Stimulated activated CD8-positive, alpha-beta memory T cell treated with anti-CD3 and anti-CD28 coated beads, Interleukin-2, amount 100 ng/mL, for 48 hours (primary cell): ENCODE measurements around the gene SAMD9L.

Source experiments
- DNase-seq, 2 donors: peaks; one replicate each; pipeline ENCODE4 v3.0.0-alpha.2; 2020; ENCODE audit warnings: low read depth in 2 of 2

SAMD9L gene

DNA sequence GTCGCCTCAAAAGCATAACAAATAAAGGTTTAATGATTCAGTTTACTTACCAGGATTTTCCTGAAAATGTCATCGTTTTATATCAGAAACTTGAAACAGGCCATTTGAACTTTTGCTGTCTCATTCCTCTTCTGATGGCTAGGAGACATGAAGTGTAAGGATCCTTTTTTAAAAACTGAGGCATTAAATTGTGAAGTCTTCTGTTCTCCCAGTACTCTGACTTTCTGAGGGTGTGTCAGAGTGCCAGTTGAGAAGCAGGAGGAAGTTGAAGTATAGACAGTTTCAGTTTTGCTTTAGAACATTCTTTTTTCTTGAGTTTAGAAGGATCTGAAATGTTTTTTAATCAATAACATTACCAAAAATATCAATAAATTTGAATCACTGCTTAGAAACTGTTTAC is at the start of gene SAMD9L:
Gene SAMD9L, minus strand, starts transcription at position 242 of the 400 bp plus-strand sequence. CDS start 12,414 bp downstream, outside the sequence.
- no peak for DNase-seq

DNA sequence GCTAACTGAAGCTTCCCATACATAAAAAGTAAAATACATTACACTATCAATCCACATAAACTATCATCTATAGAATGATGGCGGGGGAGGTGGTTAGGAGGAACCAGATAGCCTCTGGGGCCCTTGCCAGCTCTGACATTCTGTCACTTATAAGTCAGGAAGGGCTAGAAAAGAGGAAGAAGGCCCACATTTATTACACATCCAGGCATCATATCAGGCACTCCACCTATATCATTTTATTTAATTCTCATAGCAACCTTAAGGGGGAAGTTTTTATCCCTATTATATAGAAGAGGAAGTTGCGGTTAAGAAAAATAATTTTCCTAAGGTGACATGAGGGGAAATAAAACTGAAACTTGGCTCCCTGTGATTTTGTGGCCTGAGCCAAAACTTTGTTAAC is 48.2 kb upstream of the SAMD9L start:
- DNase-seq: no peak

DNA sequence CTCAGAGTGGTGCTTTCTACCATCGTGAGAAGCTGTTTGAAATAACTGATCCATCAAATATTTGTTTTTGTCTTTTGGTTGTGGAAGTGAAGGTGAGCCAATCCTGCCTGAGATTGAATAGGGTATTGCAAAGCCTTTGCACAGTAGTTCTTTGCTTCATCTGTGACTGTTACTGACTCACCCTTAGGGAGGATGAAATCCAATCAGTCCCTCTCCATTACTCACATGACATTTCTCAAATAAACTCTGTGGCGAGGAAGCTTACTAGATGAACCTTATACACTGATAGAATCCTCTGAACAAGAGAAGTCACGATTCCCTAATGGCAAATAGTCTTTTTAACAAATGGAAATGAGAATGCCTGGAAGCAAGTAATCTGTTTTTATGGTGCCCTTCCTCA is 46.2 kb upstream of the SAMD9L start:
- DNase-seq: no peak

DNA sequence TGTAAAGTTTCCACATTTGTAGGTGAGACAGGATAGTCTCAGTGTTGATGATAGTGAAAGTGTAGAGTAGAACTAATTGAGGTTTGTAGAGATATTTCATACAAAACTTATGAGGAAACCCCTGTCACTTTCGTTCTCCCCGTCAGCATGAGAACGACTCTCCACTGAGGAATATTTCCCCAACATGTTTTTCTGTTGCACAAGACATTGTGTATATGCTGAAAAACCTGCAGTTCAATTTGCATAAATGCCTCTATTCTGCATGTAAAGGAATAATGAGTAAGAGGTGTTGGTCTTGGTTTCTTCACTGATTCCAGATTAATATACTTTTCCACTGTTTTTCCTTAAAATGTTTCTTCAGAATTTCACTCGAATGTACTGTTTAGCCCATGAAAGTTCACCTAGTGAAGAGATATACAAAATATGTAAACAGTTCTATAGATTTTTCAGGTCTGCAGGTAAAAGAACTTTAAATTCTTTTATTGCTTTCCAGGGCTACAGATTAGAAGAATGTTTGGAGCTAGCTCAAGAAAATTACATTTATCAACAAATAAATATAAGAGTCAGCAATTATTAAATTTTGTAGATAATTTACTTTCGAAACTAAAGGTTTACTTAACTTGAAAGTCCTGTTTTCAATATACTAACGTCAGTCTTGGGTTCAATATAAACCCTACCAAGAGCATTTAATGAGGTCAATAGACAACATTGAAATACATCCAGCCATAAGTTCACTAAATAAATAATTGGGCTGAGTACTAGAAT is 40.9 kb upstream of the SAMD9L start:
- no peak for DNase-seq

DNA sequence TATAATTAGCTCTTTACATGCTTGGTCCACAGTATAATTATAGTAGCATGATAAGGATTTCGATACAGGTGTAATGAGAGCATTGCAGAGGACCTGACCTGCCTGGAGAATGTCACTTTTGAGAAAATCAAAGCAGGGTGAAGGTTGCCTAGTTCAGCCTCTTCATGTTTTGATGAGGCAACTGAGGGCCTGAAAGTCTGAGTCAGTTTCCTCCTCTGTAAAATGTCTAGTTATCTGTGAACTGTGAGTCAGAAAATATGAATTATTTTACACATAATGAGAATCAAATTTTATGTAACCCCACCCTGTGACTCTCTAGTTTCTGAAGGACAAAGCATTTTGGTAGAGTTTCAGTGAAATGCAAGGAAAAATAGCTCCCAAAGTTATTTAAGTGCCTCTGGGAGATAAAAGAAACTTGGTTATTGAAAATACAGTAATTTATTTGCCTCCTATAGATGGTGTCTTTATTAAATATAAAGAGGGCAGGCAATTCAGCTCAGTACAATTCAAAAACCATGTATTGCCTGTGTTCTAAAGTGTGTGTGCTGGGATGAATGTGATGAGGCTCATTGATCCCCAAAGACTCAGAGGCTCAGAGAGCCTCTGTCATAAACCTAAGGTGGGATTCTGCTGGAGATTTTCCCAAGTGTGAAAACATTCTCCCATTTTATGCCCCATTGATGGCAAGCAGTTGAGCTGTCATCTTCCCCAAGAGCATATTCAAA is 37.3 kb upstream of the SAMD9L start:
- no peak for DNase-seq

DNA sequence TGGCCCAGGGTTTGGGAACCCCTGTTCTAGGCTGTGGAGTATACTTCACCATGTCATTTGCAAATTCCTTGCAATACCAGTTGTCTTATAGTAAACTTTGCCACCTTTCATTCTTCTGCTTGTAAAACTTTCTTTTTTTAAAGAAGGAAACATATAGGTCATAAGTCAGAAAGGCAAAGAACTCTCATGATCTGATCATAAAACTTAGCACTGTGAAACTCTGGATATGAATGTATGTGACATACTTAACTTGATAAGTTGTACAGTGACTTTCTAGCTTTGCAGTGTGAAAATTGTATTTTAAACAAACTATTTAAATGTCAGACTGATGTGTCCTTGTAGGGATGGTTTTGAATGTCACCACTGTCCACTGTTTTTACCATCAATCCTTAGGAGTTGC is 31.0 kb upstream of the SAMD9L start:
- no peak for DNase-seq

DNA sequence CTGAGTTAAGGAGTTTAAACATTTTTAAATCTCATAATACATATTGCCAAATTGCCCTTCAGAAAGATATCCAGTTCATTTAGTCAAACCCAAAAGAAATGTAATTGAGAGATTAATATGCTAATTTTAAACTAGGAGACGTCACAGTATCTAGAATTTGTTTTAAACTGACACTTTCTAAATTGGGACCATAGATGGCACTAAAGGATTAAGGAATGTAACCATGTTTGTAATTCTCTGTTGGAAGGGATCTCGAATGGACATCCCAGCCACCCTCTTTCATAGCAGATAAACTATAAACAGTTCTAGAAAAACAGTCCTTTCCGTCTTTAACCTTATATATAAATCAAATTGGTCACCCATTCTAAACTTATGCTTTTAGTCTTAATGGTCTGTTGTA is 30.0 kb upstream of the SAMD9L start:
- no peak for DNase-seq

DNA sequence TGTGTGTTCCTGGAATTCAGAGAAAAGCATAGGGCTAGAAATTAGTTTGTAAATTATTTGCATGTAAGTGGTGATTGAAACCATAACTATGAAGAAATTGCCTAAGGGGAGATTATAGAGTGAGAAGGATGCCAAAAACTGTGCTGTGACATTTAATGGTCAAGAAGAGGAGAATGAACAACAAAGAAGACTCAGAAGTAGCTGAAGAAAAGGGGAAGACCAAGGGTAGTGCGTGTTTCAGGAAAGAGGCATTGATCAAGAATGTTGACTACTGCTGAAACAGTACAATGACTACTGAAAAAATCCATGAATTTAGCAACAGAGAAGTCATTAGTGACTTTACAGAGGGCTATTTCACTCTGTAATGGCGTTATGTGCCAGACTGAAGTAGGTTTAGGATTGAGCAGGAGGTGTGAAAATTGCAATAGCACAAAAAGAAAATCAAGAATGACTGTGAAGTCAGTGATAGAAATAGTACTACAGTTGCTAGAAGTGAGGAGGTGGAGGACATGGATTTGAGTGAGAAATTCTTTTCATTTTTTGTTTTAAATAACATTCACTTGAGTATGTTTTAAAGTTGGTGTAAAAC is 28.9 kb upstream of the SAMD9L start:
- DNase-seq: no peak

DNA sequence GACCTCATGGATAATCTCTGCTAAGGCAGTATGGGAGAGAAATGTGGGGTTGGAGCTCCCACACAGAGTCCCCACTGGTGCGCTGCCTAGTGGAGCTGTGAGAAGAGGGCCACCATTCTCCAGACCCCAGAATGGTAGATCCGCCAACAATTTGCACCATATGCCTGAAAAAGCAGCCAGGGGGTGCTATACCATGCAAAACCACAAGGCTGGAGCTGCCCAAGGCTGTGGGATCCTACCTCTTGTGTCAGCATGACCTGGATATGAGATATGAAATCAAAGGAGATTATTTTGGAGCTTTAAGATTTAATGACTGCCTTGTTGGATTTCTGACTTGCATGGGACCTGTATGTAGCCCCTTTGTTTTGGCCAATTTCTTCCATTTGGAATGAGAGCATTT is 27.0 kb upstream of the SAMD9L start:
- DNase-seq: no peak

DNA sequence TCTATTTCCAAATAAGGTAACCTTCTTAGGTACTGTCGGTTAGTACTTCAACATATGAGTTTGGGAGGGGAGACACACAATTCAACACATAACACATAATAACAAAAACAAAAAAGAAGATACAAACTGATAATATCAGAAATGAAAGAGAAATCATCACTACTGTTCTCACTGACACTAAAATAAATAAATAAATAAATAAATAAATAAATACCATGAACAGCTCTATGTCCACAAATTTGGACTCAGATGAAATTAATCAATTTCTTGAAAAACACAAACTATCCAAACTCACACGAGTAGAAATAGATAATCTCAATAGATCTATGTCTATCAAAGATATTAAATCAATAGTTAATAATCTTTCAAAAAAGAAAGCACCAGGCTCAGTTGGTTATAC is 24.5 kb upstream of the SAMD9L start:
- no peak for DNase-seq

DNA sequence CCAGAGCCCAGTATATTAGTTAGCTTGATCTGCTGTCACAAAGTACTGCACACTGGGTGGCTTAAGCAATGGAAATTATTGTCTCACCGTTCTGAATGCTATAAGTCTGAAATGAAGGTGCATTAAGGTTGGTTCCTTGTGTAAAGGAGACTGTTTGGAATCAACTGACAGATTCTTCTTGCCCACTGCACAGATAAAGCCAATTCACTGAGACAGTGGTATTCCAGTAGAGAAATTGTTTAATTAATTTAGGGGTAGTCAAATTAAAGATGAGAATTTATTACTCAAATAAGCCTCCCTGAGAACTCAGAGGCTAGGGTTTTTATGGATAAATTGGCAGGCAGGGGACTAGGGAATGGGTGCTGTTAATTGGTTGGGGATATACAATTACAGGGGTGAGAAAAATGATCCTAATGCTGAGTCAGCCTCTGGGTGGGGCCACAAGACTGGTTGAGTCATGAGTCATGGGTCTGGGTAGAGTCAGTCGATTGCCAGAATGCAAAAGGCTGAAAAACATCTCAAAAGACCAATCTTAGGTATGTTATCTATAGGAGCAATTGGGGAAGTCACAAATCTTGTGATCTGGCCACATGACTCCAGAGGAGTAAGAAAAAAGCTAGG is 23.5 kb upstream of the SAMD9L start:
- no peak for DNase-seq

DNA sequence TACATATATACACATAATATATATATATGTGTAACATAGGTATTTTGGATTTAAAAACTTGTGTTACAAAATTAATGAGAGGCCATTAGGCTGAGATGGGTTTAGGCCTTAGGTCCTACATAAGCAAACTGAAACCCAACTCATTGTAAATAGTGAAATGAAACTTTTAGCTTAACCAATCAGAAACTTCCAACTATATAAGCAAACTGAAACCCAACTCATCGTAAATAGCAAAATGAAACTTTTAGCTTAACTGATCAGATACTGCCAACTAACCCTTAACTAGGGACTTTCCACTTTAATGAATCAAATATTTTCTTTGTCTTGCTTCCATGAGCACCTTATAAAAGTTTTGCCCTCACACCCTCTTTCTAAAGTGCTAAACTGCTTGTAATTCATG is 17.3 kb upstream of the SAMD9L start:
- no peak for DNase-seq

DNA sequence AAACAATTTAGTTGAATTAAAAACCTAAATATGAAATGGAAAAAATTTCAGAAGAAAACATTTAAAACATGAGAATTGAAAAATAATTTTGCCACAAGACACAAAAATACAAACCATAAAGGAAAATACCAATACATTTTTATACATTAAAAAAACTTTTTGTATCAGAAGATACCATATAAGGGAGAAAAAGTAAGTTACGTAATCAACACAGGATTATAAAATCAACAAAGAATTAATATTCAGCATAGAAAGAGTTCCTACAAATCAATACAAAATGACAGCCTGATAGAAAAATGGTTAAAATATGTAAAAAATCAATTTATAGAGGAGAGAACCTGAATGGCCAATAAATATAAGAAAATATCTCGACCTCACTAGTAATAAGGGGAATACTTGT is 16.6 kb upstream of the SAMD9L start:
- no peak for DNase-seq

DNA sequence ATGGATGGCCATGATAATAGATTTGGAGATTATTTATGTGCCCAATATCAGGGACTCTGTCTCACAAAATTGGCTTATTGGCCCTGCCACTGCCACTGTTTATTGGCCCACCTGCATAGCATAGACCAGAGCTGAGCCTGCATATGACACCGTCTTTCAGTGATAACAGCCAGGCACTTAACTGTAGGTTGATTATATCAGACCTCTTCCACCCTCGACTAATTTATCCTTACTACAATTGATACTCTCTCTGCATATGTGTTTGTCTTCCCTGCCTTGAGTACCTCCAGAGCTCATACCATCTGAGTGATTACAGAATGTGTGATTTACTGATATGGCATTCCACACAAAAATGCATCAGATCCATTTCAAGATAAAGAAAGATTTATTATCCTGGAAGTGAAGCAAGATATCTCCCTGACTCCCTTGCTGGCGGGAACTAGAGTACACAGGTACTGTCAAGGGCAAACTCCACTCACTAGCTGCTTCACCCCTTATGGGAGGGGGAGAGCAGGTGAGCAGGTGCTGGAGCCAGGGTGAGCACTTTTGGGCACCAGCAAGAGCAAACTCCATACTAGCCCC is 13.1 kb upstream of the SAMD9L start:
- no peak for DNase-seq

DNA sequence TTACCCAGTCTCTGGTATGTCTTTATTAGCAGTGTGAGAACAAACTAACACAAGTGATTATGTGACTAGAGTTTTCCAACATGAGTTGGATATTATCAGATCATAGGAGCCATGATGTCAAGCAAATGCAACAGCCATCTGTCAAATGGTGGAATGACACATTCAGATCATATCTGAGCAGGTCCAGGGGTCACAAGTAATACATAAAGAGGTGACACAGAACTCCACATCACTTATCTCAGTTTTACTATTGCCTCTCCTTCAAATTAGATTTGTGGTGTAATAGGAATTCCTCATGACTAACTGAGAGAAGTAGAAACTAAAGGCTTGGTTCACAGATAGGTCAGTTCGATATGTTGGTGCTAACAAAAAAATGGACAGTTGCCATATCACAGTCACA is 12.2 kb upstream of the SAMD9L start:
- DNase-seq: no peak

DNA sequence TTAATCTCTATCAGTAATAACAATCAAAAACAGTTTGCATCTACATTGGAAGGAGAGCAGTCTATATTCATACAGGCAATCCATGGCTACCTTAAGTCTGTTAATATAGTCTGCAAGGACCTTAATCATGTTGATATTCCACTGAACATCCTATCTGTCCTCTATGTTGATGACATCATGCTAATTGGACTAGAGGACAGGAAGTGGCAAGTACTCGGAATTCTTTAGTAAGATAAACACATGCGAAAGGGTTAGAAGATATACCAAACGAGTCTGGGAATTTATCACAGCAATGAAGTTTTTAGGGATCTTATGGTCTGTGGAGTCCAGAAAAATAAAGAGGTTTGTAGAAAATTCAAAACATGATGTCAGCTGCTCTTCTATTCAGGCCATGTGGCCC is 11.3 kb upstream of the SAMD9L start:
- no peak for DNase-seq

DNA sequence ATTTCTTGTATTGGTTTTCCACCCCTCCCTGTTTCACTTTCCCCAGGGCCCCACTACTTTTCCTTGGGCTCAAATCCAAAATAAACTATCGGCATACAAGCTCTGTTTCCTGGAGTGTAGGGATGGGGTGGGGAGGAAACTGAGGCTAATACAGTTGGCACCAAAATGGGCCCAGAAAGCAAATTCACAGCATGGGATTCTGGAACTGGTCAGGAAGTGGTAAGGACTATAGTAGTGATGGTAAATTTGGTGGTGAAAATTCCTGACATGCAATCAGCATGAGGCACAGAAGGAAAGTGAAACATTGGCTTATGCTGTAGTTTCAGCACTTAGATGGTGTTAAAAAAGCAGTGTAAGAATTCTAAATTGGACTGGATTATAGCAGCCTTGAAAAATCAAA is 8.7 kb upstream of the SAMD9L start:
- DNase-seq: no peak

DNA sequence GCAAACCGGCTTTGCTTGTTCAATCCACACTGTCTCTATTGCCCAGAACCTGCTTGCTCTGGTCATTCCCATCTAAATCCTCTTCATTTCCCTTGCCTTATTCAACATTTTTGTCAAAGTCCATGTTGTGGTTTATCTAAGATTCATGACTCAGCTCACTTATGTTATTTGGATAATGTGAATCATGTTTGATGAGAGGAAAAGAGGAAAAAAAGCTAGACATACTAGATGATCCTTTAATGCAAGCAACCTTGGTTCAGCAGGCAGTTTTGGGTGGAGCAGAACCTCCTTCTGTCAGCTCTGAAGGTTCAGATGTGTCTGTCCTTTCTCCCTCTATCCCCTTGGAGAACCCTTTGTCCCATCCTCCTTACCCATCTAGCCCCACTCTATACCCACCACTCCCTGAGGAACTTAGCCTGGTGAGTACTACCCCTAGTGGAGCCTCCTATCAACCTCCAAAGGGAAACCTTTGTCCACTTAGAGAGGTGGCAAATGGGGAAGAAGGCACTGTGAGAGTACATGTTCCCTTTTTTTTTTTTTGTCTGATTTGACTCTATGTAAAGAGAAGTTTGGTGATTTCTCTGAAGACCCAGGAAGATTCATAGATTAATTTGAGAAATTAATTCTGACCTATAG is 2.1 kb upstream of the SAMD9L start:
- no peak for DNase-seq

DNA sequence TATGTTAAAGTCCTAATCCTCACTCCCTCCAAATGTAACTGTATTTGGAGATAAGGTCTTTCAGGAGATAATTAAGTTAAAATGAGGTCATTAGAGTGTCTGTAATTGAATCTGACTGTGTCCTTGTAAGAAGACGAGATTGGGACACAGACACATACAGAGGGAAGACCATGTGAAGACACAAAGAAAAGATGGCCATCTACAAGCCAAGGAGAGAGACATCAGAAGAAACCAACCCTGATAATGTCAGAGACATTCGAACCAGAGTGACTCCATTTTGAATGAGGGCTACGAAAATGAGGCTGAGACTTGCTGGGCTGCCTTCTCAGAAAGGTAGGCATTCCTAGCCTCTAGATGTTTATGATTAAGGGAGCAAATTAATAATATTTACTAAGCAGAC is 542 bp upstream of the SAMD9L start:
- no peak for DNase-seq

DNA sequence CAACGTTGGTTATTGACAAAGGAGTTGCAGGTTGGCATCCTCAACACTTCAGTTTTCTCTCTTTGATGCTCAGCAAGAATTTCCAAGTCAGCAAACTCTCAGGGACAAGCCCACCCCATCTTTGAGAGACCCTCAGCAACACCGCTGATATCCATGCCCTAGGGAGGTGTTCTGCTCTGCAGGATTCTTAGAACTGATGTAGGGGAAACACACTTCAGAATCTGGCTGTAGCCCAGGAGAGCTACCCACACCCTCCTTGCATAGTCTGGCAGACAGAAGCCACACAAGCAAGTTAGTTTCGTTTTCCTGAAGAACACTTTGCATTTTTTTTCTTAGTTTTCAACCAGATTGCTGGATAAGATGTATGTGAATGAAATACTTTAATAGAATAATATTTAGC is 822 bp downstream of the SAMD9L start:
- peak; percentile 5 to 12 for DNase-seq

DNA sequence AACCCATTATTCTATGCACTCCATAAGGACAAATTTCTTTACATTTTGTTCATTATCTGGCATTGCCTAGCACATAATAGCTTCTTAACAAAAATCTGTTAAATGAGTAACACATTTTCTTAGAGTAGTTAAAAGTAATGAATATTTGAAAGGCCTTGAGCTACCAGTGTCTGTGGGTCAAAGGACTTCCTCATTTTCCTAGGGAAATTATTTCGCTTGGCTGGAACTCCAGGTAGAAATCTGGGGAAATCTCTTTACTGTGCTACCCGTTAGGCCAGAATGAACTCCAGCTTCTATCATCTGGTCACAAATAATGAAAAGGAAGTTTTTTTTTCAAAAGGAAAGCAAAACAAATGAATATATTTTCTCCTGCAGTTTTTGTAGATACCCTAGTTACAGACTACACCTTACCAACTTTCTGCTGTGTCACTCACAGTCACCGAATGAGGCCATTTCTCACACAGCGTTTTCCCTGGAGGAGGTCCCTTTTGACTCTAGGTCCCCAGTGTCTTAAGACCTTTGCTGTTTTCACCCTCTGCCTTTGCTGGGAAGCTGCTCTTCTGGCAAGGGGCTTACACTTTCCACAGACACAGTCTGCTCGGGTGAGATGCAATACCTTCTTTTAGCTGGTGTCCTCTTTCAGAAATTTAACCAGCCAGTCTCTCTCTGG is 1.6 kb downstream of the SAMD9L start:
- DNase-seq: no peak
